Lung (tissue), 12 donors: ENCODE results near the gene FAM180B. TPM values are rescaled to one million over a fixed set of nuclear protein-coding genes. Genes with fewer than 3 reads are reported as not detected.

Experiments used
- ATAC-seq: fragments of 200-7000 bp; cut with Tn5 transposase; one replicate; pipeline ENCODE4 v1.9.1; 2020; ENCODE audit warnings: moderate number of reproducible peaks; ENCODE audit not compliant: insufficient read depth, low FRiP score
- DNase-seq, 3 donors: peaks; one replicate each; pipeline ENCODE4 v3.0.0-alpha.2; 2013 to 2017
- H3K27ac ChIP-seq, 2 donors: one replicate each; pipeline ENCODE4 v1.5.1; 2013; ENCODE audit warnings: mild to moderate bottlenecking in 2 of 2, moderate library complexity in 2 of 2, control low read depth in 1 of 2, inconsistent platforms in 1 of 2, low read depth in 1 of 2, low read length in 1 of 2
- H3K27me3 ChIP-seq, 3 donors: one replicate each; pipeline ENCODE4 v1.5.1; 2013; ENCODE audit warnings: low read length in 2 of 3; ENCODE audit not compliant: control insufficient read depth in 3 of 3, insufficient read depth in 3 of 3
- H3K36me3 ChIP-seq, 4 donors: one replicate each; pipeline ENCODE4 v1.5.1; 2013; ENCODE audit warnings: low read length in 4 of 4, mild to moderate bottlenecking in 1 of 4, moderate library complexity in 1 of 4; ENCODE audit not compliant: control insufficient read depth in 4 of 4, insufficient read depth in 4 of 4
- H3K4me1 ChIP-seq, 5 donors: one replicate each; pipeline ENCODE4 v1.5.1; 2013; ENCODE audit warnings: low read length in 5 of 5, mild to moderate bottlenecking in 2 of 5, moderate library complexity in 1 of 5; ENCODE audit not compliant: control insufficient read depth in 5 of 5, insufficient read depth in 5 of 5
- H3K4me3 ChIP-seq: one replicate; pipeline ENCODE4 v1.5.1; 2013; ENCODE audit warnings: mild to moderate bottlenecking, control low read depth, moderate library complexity
- H3K9ac ChIP-seq, 2 donors: one replicate each; pipeline ENCODE4 v1.5.1; 2013; ENCODE audit warnings: low read length in 2 of 2, control low read depth in 1 of 2; ENCODE audit not compliant: insufficient read depth in 1 of 2
- H3K9me3 ChIP-seq, 4 donors: one replicate each; pipeline ENCODE4 v1.5.1; 2013; ENCODE audit warnings: low read length in 3 of 4, mild to moderate bottlenecking in 1 of 4, moderate library complexity in 1 of 4; ENCODE audit not compliant: control insufficient read depth in 4 of 4, insufficient read depth in 3 of 4
- CTCF ChIP-seq: IDR thresholded peaks from 2 replicates; pipeline ENCODE4 v1.5.1; 2012; ENCODE audit warnings: mild to moderate bottlenecking; ENCODE audit errors: control extremely low read depth, extremely low read depth
- WGBS, 2 donors: extraction: QIAGEN DNeasy Blood & Tissue Kit; methylation state at CpG; one replicate each; pipeline ENCODE4 v1.1.7; 2013; 5-methylcytosine and 5-hydroxymethylcytosine counted together
- polyA plus RNA-seq, 2 donors: library from polyadenylated mRNA; stranded (reverse); fragments of 200-250 nt; gene quantifications; one replicate each; pipeline ENCODE4 v1.2.1, GENCODE V29; 2013
- total RNA-seq, 2 donors: library from RNA; depleted of rRNA in 1 of 2; stranded (reverse); fragments of >200 nt in 1 of 2; gene quantifications; one replicate each; pipeline ENCODE4 v1.2.1, GENCODE V29; 2014 to 2021
- donor health status: control.
- donor health status: control.
- donor health status: Bipolar disorder and iron deficiency.
- donor health status: healthy.
- donor health status: DM: yes; HTN: yes; CAD: no.

FAM180B gene
- total and polyA plus RNA-seq, 4 donors = 0.05 to 0.34 (median 0.10) TPM; not detected in 1

- Histone ChIP-seq H3K9ac (no peak overlapping the region), H3K4me1 (peaks cover 0 to 12% (median 0%) of the 10 kb centered on the region in 5 donors), H3K27me3 (peaks cover 0 to 4% (median 0%) of the 10 kb centered on the region in 3 donors), H3K4me3 (no peak overlapping the region), H3K27ac (no peak overlapping the region), H3K36me3 (peaks cover 0 to 4% (median 0%) of the 10 kb centered on the region in 4 donors), H3K9me3 (no peaks in the 10 kb centered on the region)
- TF ChIP-seq CTCF = no peak
- WGBS, 2 donors = 78 to 82% methylated on average over 3 of the region's 3 CpGs
- no peak for DNase-seq
- no peak for ATAC-seq
These were observed 19.4 kb downstream of the FAM180B start for GRCh38 chr11:47605921-47606320.

GRCh38 chr11:47606731-47607130 lies 20.3 kb downstream of the FAM180B start:
- 68 to 73% methylated on average over 5 of the region's 5 CpGs for WGBS, 2 donors
- Histone ChIP-seq H3K9me3 (no peaks in the 10 kb centered on the region), H3K27ac (no peak overlapping the region), H3K4me3 (no peak overlapping the region), H3K27me3 (peaks cover 0 to 4% (median 0%) of the 10 kb centered on the region in 3 donors), H3K9ac (no peak overlapping the region), H3K4me1 (peaks cover 0 to 12% (median 0%) of the 10 kb centered on the region in 5 donors), H3K36me3 (peaks cover 0 to 8% (median 0%) of the 10 kb centered on the region in 4 donors)
- ATAC-seq (no peak), DNase-seq (no peak)
- no peak for TF ChIP-seq CTCF

DNA sequence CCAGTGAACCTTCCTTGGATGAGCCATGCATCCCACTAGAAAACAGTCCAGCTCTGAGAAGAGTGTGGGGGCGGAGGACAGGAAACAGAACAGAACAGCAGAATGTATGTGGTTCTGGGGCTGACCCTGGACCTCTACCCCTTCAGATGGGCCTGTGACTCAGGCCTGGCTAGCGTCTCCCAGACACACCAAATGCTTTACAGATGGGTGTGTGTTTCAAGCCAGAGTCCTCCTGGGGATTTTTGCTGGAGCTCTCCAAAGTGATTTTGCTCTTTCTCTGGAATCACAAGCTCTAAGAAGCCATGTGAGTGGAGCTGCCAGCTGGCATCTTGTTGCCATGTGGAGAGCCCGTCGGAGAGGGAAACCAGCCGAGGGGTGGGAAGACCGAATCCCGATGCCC lies 20.9 kb downstream of the FAM180B start:
- Histone ChIP-seq H3K27me3 (peaks cover 0 to 4% (median 0%) of the 10 kb centered on the region in 3 donors), H3K9me3 (no peaks in the 10 kb centered on the region), H3K9ac (no peak overlapping the region), H3K4me3 (no peak overlapping the region), H3K27ac (no peak overlapping the region), H3K4me1 (peaks cover 0 to 12% (median 0%) of the 10 kb centered on the region in 5 donors), H3K36me3 (peaks cover 0 to 8% (median 0%) of the 10 kb centered on the region in 4 donors)
- ATAC-seq = peak; percentile 11
- WGBS, 2 donors = 90 to 91% methylated on average over 7 of the region's 7 CpGs
- TF ChIP-seq CTCF = no peak
- DNase-seq = no peak

GRCh38 chr11:47609675-47610074 lies 23.2 kb downstream of the FAM180B start:
- no peak overlapping the region for H3K27ac ChIP-seq
- no peak overlapping the region for H3K4me3 ChIP-seq
- peaks cover 0 to 8% (median 0%) of the 10 kb centered on the region in 4 donors for H3K36me3 ChIP-seq
- peaks cover 0 to 4% (median 0%) of the 10 kb centered on the region in 3 donors for H3K27me3 ChIP-seq
- WGBS, 2 donors = 84 to 87% methylated on average over 3 of the region's 3 CpGs
- ATAC-seq (no peak), DNase-seq (no peak)
- no peak overlapping the region for H3K9ac ChIP-seq
- no peaks in the 10 kb centered on the region for H3K9me3 ChIP-seq
- H3K4me1 ChIP-seq = peaks cover 0 to 12% (median 0%) of the 10 kb centered on the region in 5 donors
- TF ChIP-seq CTCF = no peak
